Urinary bladder (tissue), 4 donors: ENCODE data around the gene CHCHD3. TPM values are rescaled to one million over a fixed set of nuclear protein-coding genes. Genes with fewer than 3 reads are reported as not detected.

Experiments
- DNase-seq: peaks from one replicate; pipeline ENCODE4 v3.0.0-alpha.2; 2015; ENCODE audit errors: extremely low spot score
- H3K27ac ChIP-seq: one replicate; pipeline ENCODE4 v1.5.1; 2013; ENCODE audit warnings: low read depth, mild to moderate bottlenecking, moderate library complexity
- H3K36me3 ChIP-seq: one replicate; pipeline ENCODE4 v1.6.1; 2013; ENCODE audit warnings: mild to moderate bottlenecking, moderate library complexity; ENCODE audit not compliant: insufficient read depth
- H3K4me1 ChIP-seq: one replicate; pipeline ENCODE4 v1.6.1; 2013; ENCODE audit warnings: mild to moderate bottlenecking, moderate library complexity; ENCODE audit not compliant: insufficient read depth
- H3K4me3 ChIP-seq: one replicate; pipeline ENCODE4 v1.5.1; 2013; ENCODE audit warnings: low read depth, low read length
- WGBS: extraction: QIAGEN DNeasy Blood & Tissue Kit; methylation state at CpG from one replicate; pipeline ENCODE4 v1.1.7; 2013; 5-methylcytosine and 5-hydroxymethylcytosine counted together
- polyA plus RNA-seq: library from polyadenylated mRNA; stranded (reverse); fragments of 200-250 nt; gene quantifications from one replicate; pipeline ENCODE4 v1.2.3, GENCODE V29; 2013
- total RNA-seq: library from RNA; depleted of rRNA; stranded (reverse); fragments of >200 nt; gene quantifications from one replicate; pipeline ENCODE4 v1.2.3, GENCODE V29; 2014
- donor health status: healthy with polysubstance abuse.
- donor health status: healthy.

Gene CHCHD3
- total and polyA plus RNA-seq, 2 donors, result 56.5 to 60.7 TPM

- WGBS, result 76% methylated on average over 4 of the region's 4 CpGs
- Histone ChIP-seq H3K36me3 (peaks cover 6% of the 10 kb centered on the region), H3K27ac (no peak overlapping the region), H3K4me3 (no peak overlapping the region), H3K4me1 (no peaks in the 10 kb centered on the region)
- DNase-seq, result no peak
These were observed 17.6 kb downstream of the CHCHD3 start for GRCh38 chr7:133064082-133064820.

GRCh38 chr7:133061792-133062191 lies 20.1 kb downstream of the CHCHD3 start:
- Histone ChIP-seq H3K4me1 (no peaks in the 10 kb centered on the region), H3K36me3 (no peaks in the 10 kb centered on the region), H3K4me3 (no peak overlapping the region), H3K27ac (no peak overlapping the region)
- no peak for DNase-seq
- WGBS, result 76% methylated on average over 2 of the region's 2 CpGs

- Histone ChIP-seq H3K4me1 (no peaks in the 10 kb centered on the region), H3K4me3 (no peak overlapping the region), H3K27ac (no peak overlapping the region), H3K36me3 (no peaks in the 10 kb centered on the region)
- 68% methylated on average over 2 of the region's 2 CpGs for WGBS
- DNase-seq, result no peak
These were observed 20.5 kb downstream of the CHCHD3 start for GRCh38 chr7:133061357-133061756.

DNA sequence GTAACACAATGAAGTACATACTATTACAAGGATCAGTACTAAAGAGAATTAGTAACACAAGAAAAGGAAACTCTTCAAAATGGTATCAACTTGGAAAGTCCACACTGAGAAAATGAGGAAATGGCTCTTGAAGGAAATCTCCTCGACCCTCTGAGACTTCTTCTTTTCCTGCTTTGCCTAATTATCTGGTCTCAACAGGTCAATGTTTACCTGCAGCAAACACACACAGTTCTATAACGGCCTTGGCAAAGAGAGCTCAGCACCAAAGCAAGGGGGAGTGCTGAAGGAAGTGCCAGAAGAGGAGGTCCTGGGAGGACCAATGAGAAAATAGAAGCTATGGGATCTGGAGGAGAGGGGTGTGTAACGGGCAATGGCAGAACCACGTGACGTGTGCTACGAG lies 21.9 kb downstream of the CHCHD3 start:
- Histone ChIP-seq H3K4me3 (no peak overlapping the region), H3K36me3 (no peaks in the 10 kb centered on the region), H3K4me1 (no peaks in the 10 kb centered on the region), H3K27ac (no peak overlapping the region)
- 91% methylated on average over 6 of the region's 6 CpGs for WGBS
- no peak for DNase-seq

DNA sequence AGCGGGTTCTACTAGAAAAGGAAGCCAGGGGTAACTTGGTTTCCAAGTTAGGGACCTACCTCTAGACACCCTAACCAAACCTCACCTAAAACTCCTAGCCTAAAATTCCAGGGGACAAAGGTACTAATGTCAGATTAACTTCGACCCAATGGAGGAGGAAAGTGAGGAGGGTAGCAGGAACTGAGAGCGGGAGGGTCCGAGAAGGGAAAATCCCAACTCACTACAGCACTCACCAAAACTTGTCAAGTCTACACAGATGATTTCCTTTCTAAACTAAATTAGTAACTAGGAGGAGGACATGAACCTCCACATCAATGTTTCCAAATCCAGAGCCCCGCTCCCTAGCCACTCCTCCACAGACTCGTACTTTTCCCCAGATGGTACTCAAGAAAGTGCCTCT lies 22.6 kb downstream of the CHCHD3 start:
- Histone ChIP-seq H3K4me1 (no peaks in the 10 kb centered on the region), H3K36me3 (no peaks in the 10 kb centered on the region), H3K27ac (no peak overlapping the region), H3K4me3 (no peak overlapping the region)
- DNase-seq, result no peak
- 98% methylated on average over 6 of the region's 6 CpGs for WGBS

DNA sequence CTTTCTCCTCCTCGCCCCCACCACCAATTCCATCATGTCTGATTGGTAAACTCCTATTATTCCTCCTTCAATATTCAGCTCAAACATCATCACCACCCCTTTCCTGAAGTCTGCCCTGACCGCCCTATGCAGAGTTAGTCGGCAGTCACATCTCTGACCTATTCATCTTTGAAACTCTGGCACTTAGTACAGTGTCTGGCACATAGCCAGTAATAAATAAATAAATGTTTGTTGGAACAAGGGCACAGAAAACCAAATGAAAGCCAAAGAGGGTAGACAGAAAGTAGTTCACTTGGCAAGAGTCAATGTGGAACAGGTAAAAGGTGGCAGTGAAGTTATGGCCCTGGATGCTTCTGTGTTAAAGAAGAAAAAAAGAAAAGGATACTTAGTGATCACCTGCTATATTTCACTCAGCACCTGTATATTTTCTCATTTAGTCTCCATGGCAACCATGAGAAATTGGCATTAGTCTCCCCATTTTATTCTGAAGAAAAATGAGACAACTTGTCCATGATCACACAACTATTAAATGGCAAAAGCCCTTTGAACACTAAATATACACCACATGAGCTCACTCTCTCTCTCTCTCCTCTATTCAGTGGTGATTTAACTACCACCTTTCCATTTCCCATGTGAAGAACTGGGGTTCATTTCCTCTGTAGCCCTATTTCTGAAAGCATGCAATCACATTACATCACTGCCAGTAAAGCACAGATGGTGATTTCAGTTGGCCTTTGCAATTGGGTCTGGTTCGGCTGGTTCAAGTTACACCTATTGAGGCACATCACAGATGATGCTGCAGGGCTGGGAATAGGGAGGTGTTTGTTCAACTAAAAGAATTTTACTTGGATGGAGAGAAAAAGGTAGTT lies 25.3 kb downstream of the CHCHD3 start:
- no peak overlapping the region for H3K4me3 ChIP-seq
- no peaks in the 10 kb centered on the region for H3K4me1 ChIP-seq
- 94% methylated on average over 4 of the region's 4 CpGs for WGBS
- DNase-seq, result no peak
- no peak overlapping the region for H3K27ac ChIP-seq
- H3K36me3 ChIP-seq, result no peaks in the 10 kb centered on the region

DNA sequence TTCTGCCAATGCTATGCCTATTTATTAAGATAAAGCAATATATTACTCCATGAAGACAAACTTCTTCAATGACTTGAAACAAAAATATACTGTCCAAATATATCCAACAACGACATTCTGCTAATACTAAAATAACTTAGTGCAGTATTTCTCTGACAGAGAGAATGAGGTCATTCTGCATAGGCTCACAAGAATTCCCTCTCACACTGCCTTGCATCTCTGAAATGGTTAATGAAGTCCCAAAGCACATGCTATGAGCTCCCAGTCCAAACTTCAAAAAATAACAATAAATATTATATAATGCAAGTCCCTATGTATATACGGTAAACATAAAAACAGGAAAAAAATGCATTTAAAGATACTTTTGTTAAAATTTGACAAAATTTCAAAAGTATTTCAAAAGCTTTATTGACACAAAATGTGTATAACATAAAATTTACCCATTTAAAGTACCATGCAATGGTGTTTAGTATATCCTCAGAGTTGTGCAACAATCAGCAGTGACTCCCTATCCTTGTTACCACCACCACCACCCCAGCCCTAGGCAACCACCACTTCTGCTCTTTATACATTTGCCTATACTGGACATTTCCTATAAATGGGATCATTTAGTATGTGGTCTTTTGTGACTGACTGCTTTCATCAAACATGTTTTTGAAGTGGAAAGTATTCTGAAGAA lies 27.6 kb downstream of the CHCHD3 start:
- Histone ChIP-seq H3K27ac (no peak overlapping the region), H3K36me3 (no peaks in the 10 kb centered on the region), H3K4me1 (peaks cover 1% of the 10 kb centered on the region), H3K4me3 (no peak overlapping the region)
- no peak for DNase-seq
- 52% methylated on average over 2 of the region's 2 CpGs for WGBS

DNA sequence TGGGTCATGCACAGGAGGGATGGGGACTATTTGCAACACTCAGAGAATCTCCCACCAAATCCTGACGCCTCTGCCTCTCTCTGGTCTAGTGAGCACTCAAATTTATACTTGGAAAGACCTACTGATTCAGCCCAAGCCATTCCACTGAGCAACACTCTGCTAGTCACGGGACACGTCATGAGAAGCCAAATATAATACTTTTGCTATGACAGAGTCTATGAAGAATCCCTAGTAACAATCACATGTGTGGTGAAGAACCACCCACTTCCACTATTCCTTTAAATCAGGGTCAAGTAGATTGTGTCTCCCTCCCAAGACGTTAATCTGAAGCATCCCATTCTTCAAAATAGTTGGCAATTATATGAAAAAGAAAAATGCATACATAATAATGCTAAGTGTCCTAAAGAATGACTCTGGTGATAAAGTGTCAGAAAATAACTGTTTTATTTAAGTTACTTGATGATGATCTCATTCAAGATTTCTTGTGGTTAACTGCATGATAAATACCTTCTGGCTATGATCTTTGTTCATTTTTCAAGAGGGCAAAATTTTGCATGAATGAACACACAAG lies 28.5 kb downstream of the CHCHD3 start:
- Histone ChIP-seq H3K4me1 (peaks cover 1% of the 10 kb centered on the region), H3K4me3 (no peak overlapping the region), H3K27ac (no peak overlapping the region), H3K36me3 (no peaks in the 10 kb centered on the region)
- no peak for DNase-seq
- 34% methylated on average over 4 of the region's 4 CpGs for WGBS

- 69% methylated on average over 2 of the region's 2 CpGs for WGBS
- H3K36me3 ChIP-seq, result no peaks in the 10 kb centered on the region
- peaks cover 1% of the 10 kb centered on the region for H3K4me1 ChIP-seq
- H3K27ac ChIP-seq, result peak overlapping the region; percentile 50
- no peak overlapping the region for H3K4me3 ChIP-seq
- no peak for DNase-seq
These were observed 29.1 kb downstream of the CHCHD3 start for GRCh38 chr7:133052826-133053225.

DNA sequence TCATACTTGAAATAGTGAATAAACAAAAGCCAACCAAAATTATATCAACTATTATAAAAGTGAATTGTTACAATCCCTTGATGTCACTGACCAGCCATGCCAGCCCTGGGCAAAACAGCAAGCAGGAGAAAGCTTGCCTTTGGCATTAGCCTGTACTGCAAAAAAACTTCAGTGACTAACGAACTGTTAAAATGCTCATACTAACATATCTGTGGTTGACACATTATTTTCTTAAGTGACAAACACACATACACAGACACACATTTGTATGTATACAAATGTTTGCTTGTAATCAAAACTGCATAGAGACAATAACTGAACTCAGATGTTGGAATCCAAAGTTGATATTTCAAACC lies 29.5 kb downstream of the CHCHD3 start:
- no peak for DNase-seq
- 84% methylated on average over 1 of the region's 1 CpG for WGBS
- H3K4me3 ChIP-seq, result no peak overlapping the region
- H3K27ac ChIP-seq, result no peak overlapping the region
- peaks cover 1% of the 10 kb centered on the region for H3K4me1 ChIP-seq
- H3K36me3 ChIP-seq, result no peaks in the 10 kb centered on the region

- H3K27ac ChIP-seq, result no peak overlapping the region
- H3K4me3 ChIP-seq, result no peak overlapping the region
- H3K4me1 ChIP-seq, result peaks cover 1% of the 10 kb centered on the region
- WGBS, result 80% methylated on average over 5 of the region's 5 CpGs
- H3K36me3 ChIP-seq, result no peaks in the 10 kb centered on the region
- DNase-seq, result no peak
These were observed 30.0 kb downstream of the CHCHD3 start for GRCh38 chr7:133051719-133052400.

- no peaks in the 10 kb centered on the region for H3K36me3 ChIP-seq
- DNase-seq, result no peak
- WGBS, result 29% methylated on average over 2 of the region's 2 CpGs
- H3K4me1 ChIP-seq, result peaks cover 1% of the 10 kb centered on the region
- no peak overlapping the region for H3K4me3 ChIP-seq
- no peak overlapping the region for H3K27ac ChIP-seq
These were observed 30.8 kb downstream of the CHCHD3 start for GRCh38 chr7:133051066-133051465.
